Activated CD8-positive, alpha-beta T cell treated with anti-CD3 and anti-CD28 coated beads for 36 hours (primary cell): ENCODE results near the gene CACNA2D3. TPM values are rescaled to one million over a fixed set of nuclear protein-coding genes. Genes with fewer than 3 reads are reported as not detected.
"Not testable (repeated sequence)": the region's sequence is repeated elsewhere in the genome, so short reads cannot be mapped to it uniquely, and the experiment has no call there.

ENCODE experiments used
- ATAC-seq: fragments of 200-7000 bp; cut with Tn5 transposase; one replicate; pipeline ENCODE4 v1.10.0; 2021; ENCODE audit warnings: mild to moderate bottlenecking, moderate library complexity
- CTCF ChIA-PET: fragments of 350-600 bp; sonication (Branson Sonifier 250); formaldehyde crosslinking; loops from one replicate; lab custom pipeline; 2021; ENCODE audit warnings: antibody characterized with exemption; lab: Charles Lee
- POLR2A ChIA-PET: fragments of 350-600 bp; sonication (Branson Sonifier 250); formaldehyde crosslinking; loops from one replicate; lab custom pipeline; 2021; ENCODE audit warnings: antibody characterized with exemption; lab: Charles Lee
- DNase-seq: peaks from one replicate; pipeline ENCODE4 v3.0.0-alpha.2; 2020
- H3K27ac Mint-ChIP-seq: one replicate; pipeline ENCODE4 v1.8.0; 2021; ENCODE audit warnings: mild to moderate bottlenecking, mixed read lengths
- H3K27me3 Mint-ChIP-seq: one replicate; pipeline ENCODE4 v1.8.0; 2021; ENCODE audit warnings: mixed read lengths
- H3K36me3 Mint-ChIP-seq: one replicate; pipeline ENCODE4 v1.8.0; 2021; ENCODE audit warnings: low read depth, mixed read lengths
- H3K4me1 Mint-ChIP-seq: one replicate; pipeline ENCODE4 v1.8.0; 2021; ENCODE audit warnings: low read depth, mixed read lengths
- H3K4me3 Mint-ChIP-seq: one replicate; pipeline ENCODE4 v1.8.0; 2021; ENCODE audit warnings: mild to moderate bottlenecking, moderate library complexity, mixed read lengths
- H3K9me3 Mint-ChIP-seq: one replicate; pipeline ENCODE4 v1.8.0; 2021; ENCODE audit warnings: mixed read lengths
- intact Hi-C: fragments of 100-400 bp; cut with micrococcal nuclease; formaldehyde crosslinking; loops from one replicate; pipeline ENCODE4 v1.10.0; 2022
- total RNA-seq, 2 experiments: library from RNA; stranded (reverse); gene quantifications; one replicate each; pipeline ENCODE4 v1.2.3, GENCODE V29; 2021
- TF ChIP-seq, protein P1 (sequence below): fragments of 200-600 bp; IDR thresholded peaks from one replicate; pipeline ENCODE4 v1.8.0; 2022; ENCODE audit warnings: antibody characterized with exemption, mild to moderate bottlenecking

Gene CACNA2D3
- total RNA-seq, 2 experiments from 2014 or later: not detected

DNA sequence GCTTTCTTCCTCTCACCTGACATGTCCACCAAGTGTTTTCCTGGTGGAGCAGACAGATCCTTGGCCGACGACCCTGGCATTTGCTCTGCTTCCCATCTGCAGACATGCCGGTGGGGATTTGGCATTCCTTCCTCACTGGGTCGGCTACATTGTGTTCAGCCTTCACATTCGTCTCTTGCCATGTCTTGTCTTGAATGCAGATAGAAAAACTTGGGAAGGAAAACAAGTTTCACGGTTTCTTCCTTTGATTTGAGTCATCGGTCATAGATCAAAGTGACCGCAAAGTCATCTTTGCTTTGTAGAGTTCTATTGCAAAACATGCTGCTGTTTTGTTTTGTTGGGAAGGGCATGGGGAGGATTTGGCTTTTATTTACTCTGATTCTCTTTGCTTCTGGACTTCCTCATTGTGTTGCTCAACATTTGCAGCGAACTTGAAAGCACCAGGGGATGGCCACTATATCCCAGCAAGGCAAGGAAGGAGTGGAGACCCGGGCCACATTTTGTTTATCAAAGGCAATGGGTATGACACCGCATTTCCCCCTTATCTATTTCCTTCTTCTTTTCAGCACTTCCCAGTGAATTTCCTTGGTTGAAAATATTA is 321.3 kb downstream of the CACNA2D3 start:
- Mint-ChIP-seq H3K9me3 (no peaks in the 10 kb centered on the region), H3K4me3 (no peak overlapping the region), H3K27ac (no peak overlapping the region), H3K27me3 (no peaks in the 10 kb centered on the region), H3K4me1 (no peaks in the 10 kb centered on the region), H3K36me3 (no peaks in the 10 kb centered on the region)
- DNase-seq (no peak), ATAC-seq (no peak)
- intact Hi-C loops: no loop called here
- CTCF ChIA-PET: no interaction called here
- POLR2A ChIA-PET: no interaction called here
- TF ChIP-seq, protein P1, sequence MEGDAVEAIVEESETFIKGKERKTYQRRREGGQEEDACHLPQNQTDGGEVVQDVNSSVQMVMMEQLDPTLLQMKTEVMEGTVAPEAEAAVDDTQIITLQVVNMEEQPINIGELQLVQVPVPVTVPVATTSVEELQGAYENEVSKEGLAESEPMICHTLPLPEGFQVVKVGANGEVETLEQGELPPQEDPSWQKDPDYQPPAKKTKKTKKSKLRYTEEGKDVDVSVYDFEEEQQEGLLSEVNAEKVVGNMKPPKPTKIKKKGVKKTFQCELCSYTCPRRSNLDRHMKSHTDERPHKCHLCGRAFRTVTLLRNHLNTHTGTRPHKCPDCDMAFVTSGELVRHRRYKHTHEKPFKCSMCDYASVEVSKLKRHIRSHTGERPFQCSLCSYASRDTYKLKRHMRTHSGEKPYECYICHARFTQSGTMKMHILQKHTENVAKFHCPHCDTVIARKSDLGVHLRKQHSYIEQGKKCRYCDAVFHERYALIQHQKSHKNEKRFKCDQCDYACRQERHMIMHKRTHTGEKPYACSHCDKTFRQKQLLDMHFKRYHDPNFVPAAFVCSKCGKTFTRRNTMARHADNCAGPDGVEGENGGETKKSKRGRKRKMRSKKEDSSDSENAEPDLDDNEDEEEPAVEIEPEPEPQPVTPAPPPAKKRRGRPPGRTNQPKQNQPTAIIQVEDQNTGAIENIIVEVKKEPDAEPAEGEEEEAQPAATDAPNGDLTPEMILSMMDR: no peak

DNA sequence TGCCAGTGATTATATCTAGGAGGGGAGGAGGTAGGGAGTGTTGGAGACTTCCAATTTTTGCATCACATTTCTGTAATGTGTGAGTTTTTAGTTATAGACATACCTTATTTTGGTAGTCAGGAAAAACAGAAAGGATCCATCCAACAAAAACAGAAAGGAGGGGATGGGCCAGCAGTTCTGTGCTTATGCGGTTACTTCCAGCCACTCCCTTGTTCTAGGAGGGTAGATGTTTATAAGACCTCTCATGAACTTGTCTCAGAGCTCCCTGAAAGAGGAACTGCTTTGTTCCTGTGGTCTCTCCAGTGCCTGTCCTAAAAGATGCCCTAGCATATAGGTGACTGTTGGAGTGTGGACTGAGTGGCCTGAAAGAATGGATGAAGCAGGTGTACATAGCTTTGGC is 323.3 kb downstream of the CACNA2D3 start:
- CTCF ChIA-PET: no interaction called here
- Mint-ChIP-seq H3K27ac (no peak overlapping the region), H3K9me3 (no peaks in the 10 kb centered on the region), H3K27me3 (no peaks in the 10 kb centered on the region), H3K4me3 (no peak overlapping the region), H3K36me3 (no peaks in the 10 kb centered on the region), H3K4me1 (no peaks in the 10 kb centered on the region)
- no peak for ATAC-seq
- DNase-seq: no peak
- TF ChIP-seq, protein P1: no peak
- POLR2A ChIA-PET: no interaction called here
- intact Hi-C loops: no loop called here

DNA sequence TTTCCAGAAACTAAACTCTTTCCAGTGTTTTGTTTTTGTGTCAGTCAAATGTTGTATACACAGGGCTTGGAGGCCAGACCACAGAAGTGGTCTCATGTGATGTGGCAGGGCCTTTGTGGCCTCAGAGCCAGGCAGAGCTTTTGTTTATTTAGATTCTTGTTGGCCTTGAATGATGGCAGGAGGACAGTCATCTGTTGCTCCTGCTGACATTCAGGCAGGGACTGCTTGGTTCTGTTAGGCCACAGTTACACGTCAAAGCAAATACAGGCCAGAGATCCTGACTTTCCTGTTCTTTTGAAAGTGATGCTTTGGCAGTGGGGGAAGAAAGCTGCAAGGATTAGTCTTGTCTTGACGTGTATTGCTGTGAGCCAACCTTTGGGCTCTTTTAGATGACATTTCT is 325.1 kb downstream of the CACNA2D3 start:
- Mint-ChIP-seq H3K4me1 (no peaks in the 10 kb centered on the region), H3K9me3 (no peaks in the 10 kb centered on the region), H3K27me3 (no peaks in the 10 kb centered on the region), H3K36me3 (no peaks in the 10 kb centered on the region), H3K4me3 (no peak overlapping the region), H3K27ac (no peak overlapping the region)
- POLR2A ChIA-PET: no interaction called here
- intact Hi-C loops: no loop called here
- CTCF ChIA-PET: no interaction called here
- TF ChIP-seq, protein P1: no peak
- no peak for ATAC-seq
- no peak for DNase-seq

DNA sequence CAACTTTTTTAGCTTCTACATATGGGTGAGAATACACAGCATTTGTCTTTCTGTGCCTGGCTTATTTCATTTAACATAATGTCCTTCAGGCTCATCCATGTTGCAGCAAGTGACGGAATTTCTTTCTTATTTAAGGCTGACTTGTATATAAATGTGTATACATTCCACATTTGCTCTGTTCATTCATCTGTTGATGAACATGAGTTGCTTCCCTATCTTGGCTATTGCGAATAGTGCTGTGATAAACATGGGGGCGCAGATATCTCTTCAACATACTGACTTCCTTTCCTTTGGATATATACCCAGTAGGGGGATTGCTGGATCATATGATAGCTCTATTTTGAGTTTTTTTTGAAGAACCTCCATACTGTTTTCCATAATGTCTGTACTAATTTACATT is 332.5 kb downstream of the CACNA2D3 start:
- DNase-seq (no peak), ATAC-seq (no peak)
- Mint-ChIP-seq H3K4me3 (no peak overlapping the region), H3K36me3 (no peaks in the 10 kb centered on the region), H3K27ac (no peak overlapping the region), H3K4me1 (no peaks in the 10 kb centered on the region), H3K9me3 (peaks cover 7% of the 10 kb centered on the region), H3K27me3 (no peaks in the 10 kb centered on the region)
- TF ChIP-seq, protein P1: no peak
- POLR2A ChIA-PET: no interaction called here
- intact Hi-C loops: no loop called here
- CTCF ChIA-PET: no interaction called here

DNA sequence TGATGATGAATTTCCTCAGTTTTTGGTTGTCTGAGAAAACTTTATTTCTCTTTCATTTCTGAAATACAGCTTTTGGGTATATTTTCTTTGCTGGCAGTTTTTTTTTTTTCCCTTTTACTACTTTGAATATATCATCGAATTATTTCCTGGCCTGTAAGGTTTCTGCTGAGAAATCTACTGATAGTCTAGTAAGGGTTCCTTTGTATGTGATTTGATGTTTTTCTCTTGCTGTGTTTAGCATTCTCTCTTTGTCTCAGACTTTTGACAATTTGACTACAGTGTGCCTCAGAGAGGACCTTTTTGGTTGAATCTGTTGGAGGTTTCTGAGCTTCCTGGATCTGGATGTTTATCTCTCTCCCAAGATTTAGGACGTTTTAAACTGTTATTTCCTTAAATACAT is 336.0 kb downstream of the CACNA2D3 start:
- ATAC-seq: no peak
- H3K36me3 Mint-ChIP-seq: no peaks in the 10 kb centered on the region
- CTCF ChIA-PET: no interaction called here

DNA sequence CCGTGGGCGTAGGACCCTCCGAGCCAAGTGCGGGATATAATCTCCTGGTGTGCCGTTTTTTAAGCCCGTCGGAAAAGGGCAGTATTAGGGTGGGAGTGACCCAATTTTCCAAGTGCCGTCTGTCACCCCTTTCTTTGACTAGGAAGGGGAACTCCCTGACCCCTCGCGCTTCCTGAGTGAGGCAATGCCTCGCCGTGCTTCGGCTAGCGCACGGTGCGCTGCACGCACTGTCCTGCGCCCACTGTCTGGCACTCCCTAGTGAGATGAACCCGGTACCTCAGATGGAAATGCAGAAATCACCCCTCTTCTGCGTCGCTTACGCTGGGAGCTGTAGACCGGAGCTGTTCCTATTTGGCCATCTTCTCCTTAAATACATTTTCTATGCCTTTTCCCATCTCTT is 342.2 kb downstream of the CACNA2D3 start:
- ATAC-seq, H3K36me3 Mint-ChIP-seq, H3K4me1 Mint-ChIP-seq, H3K4me3 Mint-ChIP-seq, DNase-seq, intact Hi-C loops, H3K27me3 Mint-ChIP-seq, POLR2A ChIA-PET, H3K27ac Mint-ChIP-seq, CTCF ChIA-PET: not testable (repeated sequence)
- H3K9me3 Mint-ChIP-seq: peaks cover 17% of the 10 kb centered on the region

More for the DNA sequence above, 336.0 kb downstream of the CACNA2D3 start:
- peaks cover 11% of the 10 kb centered on the region for H3K9me3 Mint-ChIP-seq
- intact Hi-C loops: no loop called here
- no peaks in the 10 kb centered on the region for H3K4me1 Mint-ChIP-seq
- TF ChIP-seq, protein P1: no peak
- H3K27me3 Mint-ChIP-seq: no peaks in the 10 kb centered on the region
- DNase-seq: no peak
- H3K4me3 Mint-ChIP-seq: no peak overlapping the region
- POLR2A ChIA-PET: no interaction called here
- no peak overlapping the region for H3K27ac Mint-ChIP-seq
